ENCODE results near the gene MYO18A. TPM values are rescaled to one million over a fixed set of nuclear protein-coding genes. Genes with fewer than 3 reads are reported as not detected.

MYO18A gene
- total and polyA plus RNA-seq, 2 of the 4 experiments (the other 2 are of a cell fraction) = 22.4 to 39.1 TPM

DNA sequence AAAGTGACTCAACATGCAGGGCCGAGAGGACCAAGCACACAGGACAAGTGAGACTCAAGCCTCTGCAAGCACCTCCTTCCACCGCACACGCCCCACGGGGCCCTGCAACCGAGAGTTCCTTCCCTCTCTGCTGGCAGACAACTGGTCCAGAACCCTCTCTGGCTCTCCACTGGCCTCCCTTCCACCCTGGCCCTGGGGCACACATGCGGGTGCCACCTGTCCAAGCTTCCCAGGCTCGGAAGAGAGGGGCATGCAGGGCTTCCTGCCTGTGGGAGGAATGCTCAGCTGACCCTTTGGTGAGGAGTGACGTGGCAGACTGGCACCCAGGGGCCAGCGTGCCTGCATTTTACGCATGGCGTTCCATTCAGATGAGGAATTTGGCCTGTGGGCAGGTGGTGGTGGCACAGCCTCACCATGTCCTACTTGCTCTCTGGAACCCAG is 77.4 kb downstream of the MYO18A start:
- Histone ChIP-seq H3K4me2 (ENCODE audit: low read depth, low read length) (no peak overlapping the region), H3K27me3 (ENCODE audit: control insufficient read depth, insufficient read depth, low read length) (no peaks in the 10 kb centered on the region), H3K9ac (ENCODE audit: low read depth, low read length) (no peak overlapping the region), H3K79me1 (ENCODE audit: low read depth in 1 of 2, low read length in 2 of 2) (no peaks in the 10 kb centered on the region), H3K9me3 (ENCODE audit: control insufficient read depth, insufficient read depth, low read length) (no peaks in the 10 kb centered on the region), H2BK15ac (ENCODE audit: low read depth, low read length) (no peak overlapping the region), H4K91ac (ENCODE audit: insufficient read depth, low read depth, low read length) (no peak overlapping the region), H3K4me3 (ENCODE audit: insufficient read depth, low read depth, low read length) (no peak overlapping the region), H2BK20ac (ENCODE audit: low read depth, low read length) (no peak overlapping the region), H3K18ac (ENCODE audit: low read depth, low read length) (no peak overlapping the region), H4K5ac (ENCODE audit: low read depth, low read length) (no peak overlapping the region), H2BK5ac (ENCODE audit: low read depth, low read length, poor library complexity, severe bottlenecking) (no peak overlapping the region), H4K8ac (ENCODE audit: low read depth in 2 of 2, low read length in 2 of 2) (no peak overlapping the region), H4K20me1 (ENCODE audit: insufficient read depth, low read length) (no peaks in the 10 kb centered on the region), H2AK5ac (ENCODE audit: low read depth, low read length) (no peak overlapping the region), H3K9me1 (ENCODE audit: insufficient read depth, low read length) (no peaks in the 10 kb centered on the region), H3K56ac (ENCODE audit: extremely low read depth, insufficient read depth, low read length) (no peak overlapping the region), H2AK9ac (replicated peaks; ENCODE audit: low read depth, low read length, poor library complexity) (no peak overlapping the region), H3K14ac (replicated peaks; ENCODE audit: low read depth, low read length) (no peak overlapping the region), H3K4ac (ENCODE audit: low read depth, low read length) (no peak overlapping the region), H3K4me1 (ENCODE audit: control insufficient read depth, insufficient read depth, low read length) (no peaks in the 10 kb centered on the region), H2AFZ (replicated peaks; ENCODE audit: low read length, poor library complexity) (no peak overlapping the region), H3K36me3 (ENCODE audit: control insufficient read depth, insufficient read depth, low read length) (peaks cover 50% of the 10 kb centered on the region), H2BK120ac (ENCODE audit: low read depth, low read length) (no peak overlapping the region), H3K23ac (ENCODE audit: low read depth, low read length) (no peak overlapping the region), H3K27ac (ENCODE audit: insufficient read depth, low read length) (no peak overlapping the region)
- no TSS peak for BruUV-seq (replicated peaks)
- TF ChIP-seq, protein P1, sequence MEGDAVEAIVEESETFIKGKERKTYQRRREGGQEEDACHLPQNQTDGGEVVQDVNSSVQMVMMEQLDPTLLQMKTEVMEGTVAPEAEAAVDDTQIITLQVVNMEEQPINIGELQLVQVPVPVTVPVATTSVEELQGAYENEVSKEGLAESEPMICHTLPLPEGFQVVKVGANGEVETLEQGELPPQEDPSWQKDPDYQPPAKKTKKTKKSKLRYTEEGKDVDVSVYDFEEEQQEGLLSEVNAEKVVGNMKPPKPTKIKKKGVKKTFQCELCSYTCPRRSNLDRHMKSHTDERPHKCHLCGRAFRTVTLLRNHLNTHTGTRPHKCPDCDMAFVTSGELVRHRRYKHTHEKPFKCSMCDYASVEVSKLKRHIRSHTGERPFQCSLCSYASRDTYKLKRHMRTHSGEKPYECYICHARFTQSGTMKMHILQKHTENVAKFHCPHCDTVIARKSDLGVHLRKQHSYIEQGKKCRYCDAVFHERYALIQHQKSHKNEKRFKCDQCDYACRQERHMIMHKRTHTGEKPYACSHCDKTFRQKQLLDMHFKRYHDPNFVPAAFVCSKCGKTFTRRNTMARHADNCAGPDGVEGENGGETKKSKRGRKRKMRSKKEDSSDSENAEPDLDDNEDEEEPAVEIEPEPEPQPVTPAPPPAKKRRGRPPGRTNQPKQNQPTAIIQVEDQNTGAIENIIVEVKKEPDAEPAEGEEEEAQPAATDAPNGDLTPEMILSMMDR (conservative IDR thresholded peaks at IDR 0.05; ENCODE audit: low read depth, low read length) = no peak
- no peak for TF ChIP-seq POLR2A (IDR thresholded peaks at IDR 0.05; ENCODE audit: low read depth, low read length)
- TF ChIP-seq MAZ (IDR thresholded peaks at IDR 0.05; ENCODE audit: borderline replicate concordance, low read depth, low read length) = no peak
- no peak for TF ChIP-seq MAFK (IDR thresholded peaks at IDR 0.05; ENCODE audit: low read depth, low read length)
- no peak for TF ChIP-seq MXI1 (IDR thresholded peaks at IDR 0.05; ENCODE audit: borderline replicate concordance, low read depth, low read length)
- DNase-seq (no peak), ATAC-seq (ENCODE audit: low read depth) (no peak)
- CTCF ChIA-PET = interaction anchor here (1.2 kb wide), 1 partner anchor 10 kb away, joined by 3 read pairs; no protein-coding TSS in a partner anchor
- in situ Hi-C loops (cut with MboI; ENCODE audit: low sequenced_read_pairs) (loop anchor here (10.0 kb wide), 2 partner anchors 58 to 368 kb away; partner anchors contain the start of gene PIPOX), intact Hi-C loops (cut with micrococcal nuclease) (no loop called here), dilution Hi-C loops (cut with HindIII; ENCODE audit: low sequenced_read_pairs, unreplicated experiment) (no loop called here)
- WGBS, 2 experiments (ENCODE audit: extremely low coverage in 2 of 2, insufficient read length in 1 of 2) = 67% methylated on average over 1 of the region's 11 CpGs; no CpG with 5 or more reads in 1 of the 2 experiments
- POLR2A ChIA-PET (ENCODE audit: unreplicated experiment) = no interaction called here

Data from IMR-90 (cell line).